Esophagus squamous epithelium (tissue), 5 donors: Measurements from ENCODE around the gene RGR. TPM values are rescaled to one million over a fixed set of nuclear protein-coding genes. Genes with fewer than 3 reads are reported as not detected.

Experiments used
- DNase-seq: peaks from one replicate; lab custom pipeline; 2025; lab: John Stamatoyannopoulos, UW
- H3K27ac ChIP-seq, 4 donors: fragments of 200-600 bp; sonication (generic); one replicate each; pipeline ENCODE4 v1.5.1; 2016 to 2019; ENCODE audit warnings: mild to moderate bottlenecking in 1 of 4
- H3K27me3 ChIP-seq, 4 donors: fragments of 200-600 bp; sonication (generic); 1 replicate in 3 of 4; 2 replicates in 1 of 4; pipeline versions ENCODE4 v1.5.1 to v1.6.0; 2017 to 2021; ENCODE audit warnings: antibody characterized with exemption in 1 of 4
- H3K36me3 ChIP-seq, 3 donors: fragments of 200-600 bp; sonication (generic); one replicate each; pipeline ENCODE4 v1.5.1; 2016 to 2019
- H3K4me1 ChIP-seq, 3 donors: fragments of 200-600 bp; sonication (generic); one replicate each; pipeline ENCODE4 v1.5.1; 2017 to 2019
- H3K4me3 ChIP-seq, 4 donors: fragments of 200-600 bp; sonication (generic); 1 replicate in 3 of 4; 2 replicates in 1 of 4; pipeline ENCODE4 v1.5.1; 2016 to 2019; ENCODE audit warnings: mild to moderate bottlenecking in 2 of 4, moderate library complexity in 1 of 4
- H3K9me3 ChIP-seq, 3 donors: fragments of 200-600 bp; sonication (generic); one replicate each; pipeline ENCODE4 v1.5.1; 2016 to 2019
- POLR2A ChIP-seq, 4 donors: fragments of 450-650 bp; IDR thresholded peaks; one replicate each; pipeline ENCODE4 v1.6.1; 2017; ENCODE audit warnings: antibody characterized with exemption in 4 of 4, mild to moderate bottlenecking in 4 of 4, moderate library complexity in 3 of 4
- WGBS, 2 donors: methylation state at CpG; one replicate each; pipeline ENCODE4 v1.1.5; 2018; 5-methylcytosine and 5-hydroxymethylcytosine counted together
- intact Hi-C: fragments of 100-400 bp; cut with DNase I; formaldehyde crosslinking; loops from one replicate; pipeline ENCODE4 v1.15.0; 2022
- total RNA-seq, 4 donors: library from RNA; depleted of rRNA; stranded (reverse); fragments of >200 nt; gene quantifications; one replicate each; pipeline ENCODE4 v1.1.0, GENCODE V29; 2016
- TF ChIP-seq, protein P1 (sequence below), 6 experiments: fragments of 450-650 bp in 4 of 6; fragments of 200-600 bp in 2 of 6; sonication (generic) in 2 of 6; IDR thresholded peaks; one replicate each; pipeline ENCODE4 v1.5.1; 2016 to 2019; ENCODE audit warnings: antibody characterized with exemption in 6 of 6, mild to moderate bottlenecking in 4 of 6, moderate library complexity in 4 of 6
- donor health status: DM: yes; HTN: yes; CAD: no.

Gene RGR
- total RNA-seq, 4 donors from 2014 or later, result 0.09 to 0.57 TPM; not detected in 2

- 75 to 86% methylated on average over 10 to 13 of the region's 15 CpGs for WGBS, 2 donors
- no peak overlapping the region for H3K4me3 ChIP-seq
These were observed 12.6 kb downstream of the RGR start for GRCh38 chr10:84257343-84258020.

DNA sequence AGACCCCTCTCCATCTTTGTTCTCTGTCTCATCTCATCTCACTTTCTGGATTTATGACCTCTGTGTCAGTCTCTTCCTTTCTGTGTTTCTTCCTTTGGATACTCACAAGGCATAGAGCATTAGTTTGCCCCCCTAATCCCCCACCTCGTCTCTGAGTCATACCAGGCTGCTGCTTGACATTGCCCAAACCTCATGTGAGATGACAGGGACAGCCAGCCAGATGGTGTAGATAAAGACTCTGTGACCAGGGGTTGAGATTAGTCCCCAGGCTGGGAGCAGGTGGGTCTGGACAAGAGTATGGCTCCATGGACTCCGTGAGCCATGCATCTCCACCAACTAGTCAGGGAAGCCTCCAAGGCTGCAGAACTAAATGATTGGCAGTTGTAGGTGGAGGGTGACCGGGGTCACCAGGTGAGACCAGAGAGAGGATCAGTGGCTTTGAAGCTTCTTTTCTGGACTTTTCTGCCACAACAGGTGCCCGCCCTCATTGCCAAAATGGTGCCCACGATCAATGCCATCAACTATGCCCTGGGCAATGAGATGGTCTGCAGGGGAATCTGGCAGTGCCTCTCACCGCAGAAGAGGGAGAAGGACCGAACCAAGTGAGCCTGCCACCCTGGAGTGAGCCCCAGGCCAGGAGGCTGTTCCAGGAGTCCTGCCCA is 13.3 kb downstream of the RGR start:
- WGBS, 2 donors, result 74 to 85% methylated on average over 5 to 6 of the region's 7 CpGs
- H3K9me3 ChIP-seq, result no peaks in the 10 kb centered on the region
- TF ChIP-seq, protein P1, sequence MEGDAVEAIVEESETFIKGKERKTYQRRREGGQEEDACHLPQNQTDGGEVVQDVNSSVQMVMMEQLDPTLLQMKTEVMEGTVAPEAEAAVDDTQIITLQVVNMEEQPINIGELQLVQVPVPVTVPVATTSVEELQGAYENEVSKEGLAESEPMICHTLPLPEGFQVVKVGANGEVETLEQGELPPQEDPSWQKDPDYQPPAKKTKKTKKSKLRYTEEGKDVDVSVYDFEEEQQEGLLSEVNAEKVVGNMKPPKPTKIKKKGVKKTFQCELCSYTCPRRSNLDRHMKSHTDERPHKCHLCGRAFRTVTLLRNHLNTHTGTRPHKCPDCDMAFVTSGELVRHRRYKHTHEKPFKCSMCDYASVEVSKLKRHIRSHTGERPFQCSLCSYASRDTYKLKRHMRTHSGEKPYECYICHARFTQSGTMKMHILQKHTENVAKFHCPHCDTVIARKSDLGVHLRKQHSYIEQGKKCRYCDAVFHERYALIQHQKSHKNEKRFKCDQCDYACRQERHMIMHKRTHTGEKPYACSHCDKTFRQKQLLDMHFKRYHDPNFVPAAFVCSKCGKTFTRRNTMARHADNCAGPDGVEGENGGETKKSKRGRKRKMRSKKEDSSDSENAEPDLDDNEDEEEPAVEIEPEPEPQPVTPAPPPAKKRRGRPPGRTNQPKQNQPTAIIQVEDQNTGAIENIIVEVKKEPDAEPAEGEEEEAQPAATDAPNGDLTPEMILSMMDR (IDR thresholded peaks at IDR 0.05), result no peak
- TF ChIP-seq POLR2A (IDR thresholded peaks at IDR 0.05), result no peak
- peaks cover 0 to 43% (median 0%) of the 10 kb centered on the region in 4 donors for H3K27me3 ChIP-seq
- no peak overlapping the region for H3K27ac ChIP-seq
- peaks cover 0 to 6% (median 0%) of the 10 kb centered on the region in 3 donors for H3K4me1 ChIP-seq
- DNase-seq, result no peak
- intact Hi-C loops, result no loop called here
- H3K36me3 ChIP-seq, result no peaks in the 10 kb centered on the region
- no peak overlapping the region for H3K4me3 ChIP-seq

More at GRCh38 chr10:84257343-84258020, 12.6 kb downstream of the RGR start:
- TF ChIP-seq POLR2A (IDR thresholded peaks at IDR 0.05), result no peak
- TF ChIP-seq, protein P1 (IDR thresholded peaks at IDR 0.05), result no peak
- Histone ChIP-seq H3K4me1 (peaks cover 0 to 6% (median 0%) of the 10 kb centered on the region in 3 donors), H3K27ac (no peak overlapping the region), H3K9me3 (no peaks in the 10 kb centered on the region), H3K27me3 (peaks cover 0 to 43% (median 0%) of the 10 kb centered on the region in 4 donors), H3K36me3 (no peaks in the 10 kb centered on the region)
- intact Hi-C loops, result no loop called here
- no peak for DNase-seq

- H3K36me3 ChIP-seq, result no peaks in the 10 kb centered on the region
- WGBS, 2 donors, result 45 to 84% methylated on average over 5 to 6 of the region's 7 CpGs
- TF ChIP-seq, protein P1 (IDR thresholded peaks at IDR 0.05), result no peak
- TF ChIP-seq POLR2A (IDR thresholded peaks at IDR 0.05), result no peak
- DNase-seq, result no peak
- peaks cover 0 to 53% (median 0%) of the 10 kb centered on the region in 4 donors for H3K27me3 ChIP-seq
- H3K4me1 ChIP-seq, result peaks cover 0 to 6% (median 0%) of the 10 kb centered on the region in 3 donors
- H3K27ac ChIP-seq, result no peak overlapping the region
- H3K9me3 ChIP-seq, result no peaks in the 10 kb centered on the region
- H3K4me3 ChIP-seq, result no peak overlapping the region
- intact Hi-C loops, result loop anchor here (5.0 kb wide), 1 partner anchor 276 kb away; no protein-coding TSS in a partner anchor
These were observed 16.5 kb downstream of the RGR start for GRCh38 chr10:84261236-84261915.

GRCh38 chr10:84262190-84262956 is 17.5 kb downstream of the RGR start:
- no peaks in the 10 kb centered on the region for H3K4me1 ChIP-seq
- H3K36me3 ChIP-seq, result no peaks in the 10 kb centered on the region
- WGBS, 2 donors, result 69 to 73% methylated on average over 13 of the region's 13 CpGs
- intact Hi-C loops, result loop anchor here (5.0 kb wide), 1 partner anchor 275 kb away; no protein-coding TSS in a partner anchor
- no peak overlapping the region for H3K27ac ChIP-seq
- TF ChIP-seq POLR2A (IDR thresholded peaks at IDR 0.05), result no peak
- TF ChIP-seq, protein P1 (IDR thresholded peaks at IDR 0.05), result no peak
- DNase-seq, result no peak
- H3K4me3 ChIP-seq, result no peak overlapping the region
- no peaks in the 10 kb centered on the region for H3K9me3 ChIP-seq
- peaks cover 0 to 45% (median 0%) of the 10 kb centered on the region in 4 donors for H3K27me3 ChIP-seq
